ENCODE measurements around the gene GADL1.

DNA sequence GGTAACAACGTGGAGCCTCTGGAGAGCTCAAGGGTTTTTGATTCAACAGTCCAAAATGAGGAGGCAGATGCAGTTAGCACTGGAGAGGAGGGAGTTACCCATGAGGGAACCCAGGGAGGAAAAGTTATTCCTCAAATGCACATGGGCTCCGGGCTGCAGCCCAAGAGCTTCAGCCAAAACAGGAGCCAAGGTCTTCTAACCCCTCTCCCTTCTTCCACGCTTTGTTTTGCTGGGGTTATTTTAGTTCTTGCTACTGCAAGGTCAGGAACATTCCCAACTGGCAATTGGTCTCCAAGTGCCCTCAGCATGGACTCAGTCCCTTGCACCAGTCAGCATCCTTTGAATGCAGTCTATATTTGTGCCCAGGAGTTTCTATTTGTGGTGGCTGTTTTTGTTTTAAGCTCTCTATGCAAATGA, 198.1 kb downstream of the GADL1 start:
- TF ChIP-seq CTCF (IDR thresholded peaks at IDR 0.05), result no peak
- no peak for TF ChIP-seq POLR2A (IDR thresholded peaks at IDR 0.05)
